ENCODE data around the gene GRIA2.
"Not testable (repeated sequence)": the region's sequence is repeated elsewhere in the genome, so short reads cannot be mapped to it uniquely, and the experiment has no call there.

The GRIA2 gene

DNA sequence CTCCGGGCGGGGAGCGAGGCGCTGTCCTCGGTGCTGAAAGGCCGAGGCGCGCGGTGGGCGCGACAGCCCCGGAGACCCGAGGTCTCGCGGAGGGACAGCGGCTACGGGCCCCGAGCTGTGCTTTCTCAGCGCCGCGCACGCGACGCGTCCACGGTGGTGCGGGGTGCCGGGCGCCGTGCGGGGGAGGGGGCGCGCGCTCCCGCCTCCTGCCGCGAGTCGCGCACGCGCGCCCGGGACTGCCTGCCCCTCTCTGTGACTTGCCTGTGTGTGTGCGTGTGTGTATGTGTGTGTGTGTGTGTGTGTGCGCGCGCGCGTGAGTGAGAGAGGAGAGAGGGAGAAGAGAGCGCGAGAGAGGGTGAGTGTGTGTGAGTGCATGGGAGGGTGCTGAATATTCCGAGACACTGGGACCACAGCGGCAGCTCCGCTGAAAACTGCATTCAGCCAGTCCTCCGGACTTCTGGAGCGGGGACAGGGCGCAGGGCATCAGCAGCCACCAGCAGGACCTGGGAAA lies at the start of gene GRIA2:
TSS of gene GRIA2 (plus strand) at position 358 of the 511 bp plus-strand sequence. CDS start 315 bp downstream, outside the sequence.
- Mint-ChIP-seq H3K9me3 (peaks cover 4% of the 10 kb centered on the region), H3K4me1 (no peaks in the 10 kb centered on the region), H3K27me3 (peaks cover 31% of the 10 kb centered on the region), H3K27ac (peak within 1 kb of the TSS; percentile 28), H3K4me3 (no peak within 1 kb of the TSS), H3K36me3 (no peaks in the 10 kb centered on the region)
- peak; percentile 51 for DNase-seq
- CTCF ChIA-PET = no interaction called here

DNA sequence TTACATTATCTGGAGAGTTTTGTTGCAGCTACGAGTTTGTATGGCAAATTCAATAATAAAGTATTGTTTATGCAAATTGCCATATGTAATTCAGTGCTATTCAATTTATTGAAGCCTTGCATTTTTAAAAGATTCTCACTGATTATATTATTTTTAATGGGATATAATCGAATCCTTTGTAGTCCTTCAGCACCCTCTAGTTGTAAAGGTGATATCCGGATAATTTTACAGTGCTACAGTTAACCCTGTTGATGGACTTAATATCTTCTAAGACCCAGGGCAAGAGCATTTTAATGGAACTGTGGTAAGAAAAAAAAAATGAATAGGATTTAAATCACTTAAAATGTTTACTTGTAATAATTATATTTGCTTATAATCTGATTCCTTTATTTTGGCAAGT lies 48.5 kb upstream of the GRIA2 start:
- H3K27ac Mint-ChIP-seq = no peak overlapping the region
- H3K4me1 Mint-ChIP-seq = no peaks in the 10 kb centered on the region
- no peaks in the 10 kb centered on the region for H3K27me3 Mint-ChIP-seq
- no peak overlapping the region for H3K4me3 Mint-ChIP-seq
- no peaks in the 10 kb centered on the region for H3K9me3 Mint-ChIP-seq
- CTCF ChIA-PET = no interaction called here
- no peak for DNase-seq
- no peaks in the 10 kb centered on the region for H3K36me3 Mint-ChIP-seq

DNA sequence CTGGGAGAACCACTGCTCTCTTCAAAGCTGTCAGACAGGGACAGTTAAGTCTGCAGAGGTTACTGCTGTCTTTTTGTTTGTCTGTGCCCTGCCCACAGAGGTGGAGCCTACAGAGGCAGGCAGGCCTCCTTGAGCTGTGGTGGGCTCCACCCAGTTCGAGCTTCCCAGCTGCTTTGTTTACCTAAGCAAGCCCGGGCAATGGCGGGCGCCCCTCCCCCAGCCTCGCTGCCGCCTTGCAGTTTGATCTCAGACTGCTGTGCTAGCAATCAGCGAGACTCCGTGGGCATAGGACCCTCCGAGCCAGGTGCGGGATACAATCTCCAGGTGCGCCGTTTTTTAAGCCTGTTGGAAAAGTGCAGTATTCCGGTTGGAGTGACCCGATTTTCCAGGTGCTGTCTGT lies 40.3 kb upstream of the GRIA2 start:
- H3K36me3 Mint-ChIP-seq, H3K27me3 Mint-ChIP-seq, CTCF ChIA-PET, H3K9me3 Mint-ChIP-seq, H3K4me1 Mint-ChIP-seq, H3K4me3 Mint-ChIP-seq, H3K27ac Mint-ChIP-seq, DNase-seq: not testable (repeated sequence)

DNA sequence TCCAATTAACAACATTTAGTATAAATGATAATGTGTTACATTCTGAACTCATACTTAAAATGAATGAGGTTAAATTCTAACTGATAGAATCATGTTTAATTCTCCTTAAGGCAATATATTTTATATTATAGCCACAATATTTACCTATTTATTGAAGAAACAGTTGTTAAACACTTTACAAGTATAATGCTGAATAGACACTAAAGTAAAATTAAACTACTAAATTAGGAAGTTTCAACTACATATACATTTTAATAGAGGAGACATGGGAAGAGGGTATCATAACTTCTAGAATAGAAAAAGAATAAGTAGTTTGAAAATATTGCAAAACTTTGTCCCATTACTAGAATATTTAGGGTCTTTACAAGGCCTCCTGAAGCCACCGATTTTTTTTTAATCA lies 36.2 kb upstream of the GRIA2 start:
- no peaks in the 10 kb centered on the region for H3K4me1 Mint-ChIP-seq
- CTCF ChIA-PET = no interaction called here
- no peaks in the 10 kb centered on the region for H3K36me3 Mint-ChIP-seq
- no peak for DNase-seq
- no peak overlapping the region for H3K27ac Mint-ChIP-seq
- H3K9me3 Mint-ChIP-seq = no peaks in the 10 kb centered on the region
- H3K27me3 Mint-ChIP-seq = no peaks in the 10 kb centered on the region
- H3K4me3 Mint-ChIP-seq = no peak overlapping the region

DNA sequence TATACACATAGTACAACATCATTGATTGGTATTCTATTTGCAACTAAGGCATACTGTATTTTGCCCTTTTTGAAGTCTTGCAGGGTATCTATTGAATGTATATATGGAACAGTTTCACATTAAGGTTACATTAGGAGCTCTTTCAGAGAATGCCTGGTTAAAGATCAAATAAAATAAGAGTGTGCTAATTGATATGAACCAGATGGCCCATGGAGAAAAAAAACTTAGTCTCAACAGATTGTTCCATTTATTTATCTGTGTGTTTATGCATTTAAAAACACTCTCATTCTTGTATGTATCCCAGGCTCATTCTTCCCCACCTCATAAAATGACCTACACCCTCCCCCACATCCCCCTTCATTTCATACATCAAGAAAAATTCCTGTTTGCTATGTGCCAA lies 35.2 kb upstream of the GRIA2 start:
- CTCF ChIA-PET = no interaction called here

DNA sequence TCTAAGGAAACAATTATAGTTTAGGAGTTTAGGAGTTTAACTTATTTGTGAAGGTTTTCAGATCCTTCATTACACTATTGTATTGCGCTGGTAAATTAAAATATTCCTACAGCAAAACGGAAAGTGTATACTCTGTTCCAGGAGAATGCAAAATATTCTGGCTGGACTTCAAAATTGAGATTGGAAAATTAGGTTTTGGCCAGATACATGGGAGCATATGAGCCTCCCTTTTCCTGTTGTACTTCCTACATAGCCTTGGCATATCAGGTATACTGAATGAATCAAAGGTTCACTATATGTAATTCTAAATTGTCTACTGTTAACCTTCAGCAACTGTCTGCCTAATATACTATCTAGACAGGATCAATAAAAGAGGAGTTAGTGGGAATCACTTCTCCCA lies 25.2 kb upstream of the GRIA2 start:
- Mint-ChIP-seq H3K4me1 (no peaks in the 10 kb centered on the region), H3K4me3 (no peak overlapping the region), H3K9me3 (peaks cover 2% of the 10 kb centered on the region), H3K27ac (no peak overlapping the region), H3K27me3 (no peaks in the 10 kb centered on the region), H3K36me3 (no peaks in the 10 kb centered on the region)
- no peak for DNase-seq
- CTCF ChIA-PET = no interaction called here

More for the DNA sequence above, 35.2 kb upstream of the GRIA2 start:
- Mint-ChIP-seq H3K27ac (no peak overlapping the region), H3K4me3 (no peak overlapping the region), H3K9me3 (no peaks in the 10 kb centered on the region), H3K4me1 (no peaks in the 10 kb centered on the region), H3K27me3 (no peaks in the 10 kb centered on the region), H3K36me3 (no peaks in the 10 kb centered on the region)
- DNase-seq = no peak

DNA sequence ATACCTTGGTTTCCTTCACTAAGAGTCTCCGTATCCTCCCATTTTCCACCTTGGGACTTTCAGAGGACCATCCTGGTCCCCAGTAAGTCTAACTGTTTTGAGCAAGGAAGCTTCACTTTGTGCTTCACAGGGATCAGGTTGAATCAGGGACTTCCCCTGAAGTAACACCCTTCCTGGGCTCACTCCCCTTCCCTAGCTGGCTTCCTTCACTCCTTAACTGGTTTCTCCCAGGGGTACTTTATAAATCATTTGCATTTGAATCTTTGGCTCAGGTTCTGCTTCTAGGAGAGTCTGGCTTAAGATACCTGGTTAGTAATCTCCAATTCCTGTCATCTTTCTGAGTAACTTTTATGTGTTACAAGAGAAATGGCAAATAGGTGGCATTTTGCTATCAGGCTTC lies 24.5 kb upstream of the GRIA2 start:
- DNase-seq = no peak
- no peak overlapping the region for H3K4me3 Mint-ChIP-seq
- no peaks in the 10 kb centered on the region for H3K27me3 Mint-ChIP-seq
- no peaks in the 10 kb centered on the region for H3K9me3 Mint-ChIP-seq
- H3K36me3 Mint-ChIP-seq = no peaks in the 10 kb centered on the region
- H3K4me1 Mint-ChIP-seq = no peaks in the 10 kb centered on the region
- no peak overlapping the region for H3K27ac Mint-ChIP-seq
- CTCF ChIA-PET = no interaction called here

DNA sequence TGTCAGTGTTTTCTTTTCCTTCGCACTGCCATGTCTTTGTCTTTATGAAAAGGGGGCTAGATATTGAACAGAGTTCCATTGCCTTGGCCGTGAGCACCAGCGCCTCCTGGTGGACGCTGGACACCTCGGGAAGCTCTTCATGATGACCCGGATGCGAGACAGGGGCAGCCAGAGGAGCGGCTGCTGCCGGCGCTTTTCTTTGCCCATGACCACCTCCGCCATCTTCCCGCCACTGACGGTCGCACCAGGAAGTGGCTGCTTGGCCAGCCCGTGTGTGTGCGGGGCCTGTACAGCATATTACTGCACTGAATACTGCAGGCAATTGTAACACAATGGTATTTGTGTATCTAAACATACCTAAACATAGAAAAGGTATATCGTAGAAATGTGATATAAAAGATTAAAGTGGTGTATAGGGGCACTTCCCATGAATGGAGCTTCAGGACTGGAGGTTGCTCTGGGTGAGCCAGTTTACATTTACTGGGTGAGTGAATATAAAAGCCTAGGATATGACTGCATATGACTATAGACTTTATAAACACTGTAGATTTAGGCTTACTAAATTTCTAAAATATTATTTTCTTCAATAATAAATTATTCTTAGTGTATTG lies 15.8 kb upstream of the GRIA2 start:
- Mint-ChIP-seq H3K4me1 (no peaks in the 10 kb centered on the region), H3K27ac (no peak overlapping the region), H3K9me3 (peaks cover 2% of the 10 kb centered on the region), H3K4me3 (no peak overlapping the region), H3K27me3 (no peaks in the 10 kb centered on the region), H3K36me3 (no peaks in the 10 kb centered on the region)
- no peak for DNase-seq
- CTCF ChIA-PET = no interaction called here

DNA sequence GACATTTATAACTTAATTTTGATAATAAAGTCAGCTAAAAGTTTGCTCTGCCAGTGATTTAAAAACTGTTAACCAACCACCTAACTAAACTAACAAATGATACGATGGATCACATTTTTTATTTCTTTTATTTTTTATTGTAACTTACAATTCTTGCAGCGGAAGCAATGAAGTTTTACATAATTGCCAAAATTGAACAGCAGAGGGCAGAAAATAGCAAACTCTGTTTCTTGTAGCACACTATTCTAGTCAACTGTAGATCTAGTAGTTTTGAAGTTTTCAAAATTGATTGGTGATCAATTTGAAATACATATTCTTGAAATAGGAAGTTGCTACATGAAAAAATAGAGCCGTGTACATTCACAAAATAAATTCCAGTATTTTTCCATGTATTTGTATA lies 2.8 kb upstream of the GRIA2 start:
- Mint-ChIP-seq H3K36me3 (no peaks in the 10 kb centered on the region), H3K4me3 (no peak overlapping the region), H3K27me3 (peaks cover 28% of the 10 kb centered on the region), H3K27ac (no peak overlapping the region), H3K4me1 (no peaks in the 10 kb centered on the region), H3K9me3 (peaks cover 4% of the 10 kb centered on the region)
- DNase-seq = no peak
- CTCF ChIA-PET = no interaction called here

DNA sequence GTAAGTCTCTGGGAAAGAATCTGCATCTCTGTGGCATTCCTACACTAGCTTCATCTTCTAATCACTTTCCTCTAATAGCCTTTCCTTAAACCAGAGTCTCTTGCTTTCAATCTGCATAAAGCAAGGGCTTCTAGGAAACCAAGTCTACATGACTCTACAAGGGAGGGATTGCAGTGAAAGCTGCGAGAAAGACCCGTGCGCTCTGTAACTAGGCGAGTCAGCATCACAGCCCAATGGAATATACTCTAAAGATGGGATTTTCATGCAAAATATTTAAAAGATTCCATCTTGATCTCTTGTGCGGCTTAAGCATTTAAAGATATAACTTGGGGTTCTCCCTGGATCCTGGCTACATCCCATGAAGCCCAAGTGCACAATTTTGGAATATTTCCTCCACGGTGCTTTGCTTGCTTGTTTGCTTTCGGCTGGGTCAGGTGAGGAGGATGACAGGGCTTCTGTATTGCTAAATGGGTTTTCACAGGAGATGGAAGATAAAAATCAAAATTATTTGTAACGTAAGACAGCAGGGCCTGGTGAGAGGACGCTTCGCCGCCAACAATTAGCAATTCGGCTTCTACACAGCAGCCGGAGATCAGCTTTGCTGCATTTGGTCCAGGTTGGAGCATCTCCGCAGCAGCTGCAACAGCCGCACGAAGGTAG lies 687 bp upstream of the GRIA2 start:
- no peaks in the 10 kb centered on the region for H3K4me1 Mint-ChIP-seq
- peaks cover 4% of the 10 kb centered on the region for H3K9me3 Mint-ChIP-seq
- H3K36me3 Mint-ChIP-seq = no peaks in the 10 kb centered on the region
- H3K27ac Mint-ChIP-seq = no peak overlapping the region
- H3K27me3 Mint-ChIP-seq = peaks cover 31% of the 10 kb centered on the region
- no peak for DNase-seq
- CTCF ChIA-PET = no interaction called here
- H3K4me3 Mint-ChIP-seq = no peak overlapping the region

DNA sequence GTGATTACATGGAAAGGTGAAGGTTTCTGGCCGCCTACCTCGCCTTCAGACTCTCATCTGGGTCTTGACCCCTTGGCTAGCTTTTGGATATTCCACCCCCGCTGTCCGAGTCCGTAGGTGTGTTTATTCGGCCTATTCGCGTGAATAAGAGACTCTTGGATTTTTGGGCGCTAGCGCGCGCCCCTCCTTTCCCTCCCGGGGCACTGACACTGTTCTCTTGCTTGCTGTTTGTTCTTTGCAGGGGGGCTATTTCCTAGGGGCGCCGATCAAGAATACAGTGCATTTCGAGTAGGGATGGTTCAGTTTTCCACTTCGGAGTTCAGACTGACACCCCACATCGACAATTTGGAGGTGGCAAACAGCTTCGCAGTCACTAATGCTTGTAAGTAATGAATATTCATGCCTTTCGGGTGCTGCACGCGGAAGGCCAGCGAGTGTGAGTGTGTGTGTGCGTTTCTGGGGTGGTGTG lies 932 bp downstream of the GRIA2 start:
- Mint-ChIP-seq H3K4me3 (no peak overlapping the region), H3K27me3 (peaks cover 31% of the 10 kb centered on the region), H3K9me3 (peaks cover 4% of the 10 kb centered on the region), H3K36me3 (no peaks in the 10 kb centered on the region), H3K4me1 (no peaks in the 10 kb centered on the region), H3K27ac (peak overlapping the region; percentile 28)
- CTCF ChIA-PET = no interaction called here
- DNase-seq = no peak

DNA sequence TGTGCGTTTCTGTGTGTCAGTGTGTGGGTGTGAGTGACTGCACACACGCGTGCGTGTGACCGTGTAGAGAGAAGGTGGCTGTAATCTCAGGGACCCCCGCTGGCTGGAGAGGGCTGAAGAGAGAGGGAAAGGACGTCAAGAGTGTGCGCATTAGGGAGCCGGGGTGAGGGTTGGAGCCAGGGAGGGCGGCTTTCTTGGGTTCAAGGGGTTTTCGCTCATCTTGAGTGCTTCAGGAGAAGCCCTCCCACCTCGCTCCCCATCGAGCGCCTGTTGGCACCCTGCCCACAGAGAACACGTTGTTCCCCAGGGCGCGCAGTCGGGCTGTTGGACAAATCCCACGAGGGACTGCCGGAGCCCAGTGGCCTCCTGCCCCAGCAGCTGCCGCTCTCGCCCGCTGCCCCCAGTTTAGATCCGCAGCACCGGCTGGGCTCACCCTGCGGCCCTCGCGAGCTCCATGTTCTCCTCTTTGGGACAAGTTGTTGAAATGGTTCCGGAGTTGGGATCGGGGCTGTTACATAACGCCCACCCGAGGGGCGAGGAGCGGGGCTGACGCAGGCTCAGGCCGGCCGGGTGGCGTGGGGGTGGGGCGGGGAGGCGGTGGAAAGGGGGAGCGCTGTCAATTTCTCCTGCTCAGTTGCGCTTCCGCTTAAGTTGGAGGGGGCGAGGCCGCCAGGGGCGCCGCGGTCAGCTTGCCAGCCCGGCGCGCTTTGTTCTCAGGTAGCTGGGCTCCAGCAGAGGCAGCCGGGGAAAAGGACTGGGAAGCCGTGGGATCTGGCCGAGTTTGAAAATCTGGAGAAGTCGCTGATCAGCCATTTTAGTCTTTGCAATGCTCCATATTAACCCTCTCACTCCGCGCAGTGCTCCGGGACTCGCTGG lies 1.6 kb downstream of the GRIA2 start:
- Mint-ChIP-seq H3K4me3 (no peak overlapping the region), H3K27me3 (peaks cover 31% of the 10 kb centered on the region), H3K27ac (peak overlapping the region; percentile 15), H3K36me3 (no peaks in the 10 kb centered on the region), H3K9me3 (peaks cover 4% of the 10 kb centered on the region), H3K4me1 (no peaks in the 10 kb centered on the region)
- CTCF ChIA-PET = no interaction called here
- no peak for DNase-seq

DNA sequence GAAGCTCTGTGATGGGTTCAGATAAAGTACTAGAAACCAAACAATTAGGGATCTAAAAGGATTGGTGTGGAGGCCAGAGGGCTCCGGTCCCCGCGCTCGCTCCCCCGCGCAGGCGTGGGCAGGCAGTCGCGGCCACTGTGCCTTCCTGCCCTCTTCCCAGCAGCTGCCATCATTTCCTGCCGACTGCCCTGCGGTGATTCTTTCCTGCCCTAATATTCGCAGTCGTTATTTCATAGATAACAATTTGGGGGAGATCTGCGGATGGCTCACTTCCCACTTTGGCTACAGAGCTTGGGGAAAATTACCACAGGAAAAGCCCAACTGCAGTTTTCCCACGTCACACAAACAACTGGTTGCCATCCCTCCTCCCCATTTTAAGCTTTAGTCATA lies 2.2 kb downstream of the GRIA2 start:
- Mint-ChIP-seq H3K27me3 (peaks cover 31% of the 10 kb centered on the region), H3K9me3 (peaks cover 4% of the 10 kb centered on the region), H3K4me3 (no peak overlapping the region), H3K36me3 (no peaks in the 10 kb centered on the region), H3K4me1 (no peaks in the 10 kb centered on the region), H3K27ac (peak overlapping the region; percentile 15)
- CTCF ChIA-PET = no interaction called here
- DNase-seq = no peak

DNA sequence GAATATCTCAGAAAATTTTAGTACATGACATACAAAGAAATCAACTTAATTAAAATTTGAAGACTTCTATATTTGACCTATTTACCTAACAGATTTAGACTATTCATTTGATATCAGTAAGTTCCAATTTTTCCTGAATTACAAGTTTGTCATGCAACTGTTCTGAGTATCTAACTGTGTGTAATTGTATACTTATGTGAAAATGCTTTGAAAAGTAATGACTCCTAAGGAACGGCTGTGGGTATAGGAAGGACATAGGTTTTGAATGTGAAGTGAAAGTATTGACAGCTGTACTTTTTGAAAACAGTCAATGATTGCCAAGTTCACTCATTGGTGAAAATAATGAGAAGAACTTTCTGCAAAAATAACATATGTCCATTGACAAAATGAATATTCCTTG lies 2.9 kb downstream of the GRIA2 start:
- CTCF ChIA-PET = no interaction called here
- H3K4me1 Mint-ChIP-seq = no peaks in the 10 kb centered on the region
- H3K27me3 Mint-ChIP-seq = peaks cover 31% of the 10 kb centered on the region
- H3K36me3 Mint-ChIP-seq = no peaks in the 10 kb centered on the region
- H3K4me3 Mint-ChIP-seq = no peak overlapping the region
- H3K9me3 Mint-ChIP-seq = peaks cover 4% of the 10 kb centered on the region
- no peak overlapping the region for H3K27ac Mint-ChIP-seq
- no peak for DNase-seq

DNA sequence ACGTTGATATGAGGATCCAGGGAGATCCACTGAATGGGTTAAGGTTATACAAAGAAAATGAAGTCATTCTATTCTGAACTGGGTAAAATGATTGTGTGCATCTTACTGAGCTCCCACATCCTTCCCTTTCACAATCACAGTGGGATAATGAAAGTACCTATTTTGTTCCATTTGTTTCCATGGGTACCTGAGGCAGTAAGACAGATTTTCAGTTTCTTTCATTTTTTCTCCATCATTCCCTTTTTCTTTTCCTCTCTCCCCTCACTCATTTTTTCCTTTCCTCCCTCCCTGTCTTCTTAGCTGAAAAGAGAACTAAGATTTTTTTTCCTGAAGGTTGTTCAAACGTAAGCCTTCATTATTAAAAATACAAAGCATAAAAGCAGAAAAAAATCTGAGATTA lies 4.6 kb downstream of the GRIA2 start:
- CTCF ChIA-PET = no interaction called here
- H3K27ac Mint-ChIP-seq = no peak overlapping the region
- H3K4me3 Mint-ChIP-seq = no peak overlapping the region
- no peak for DNase-seq
- H3K4me1 Mint-ChIP-seq = no peaks in the 10 kb centered on the region
- H3K27me3 Mint-ChIP-seq = peaks cover 25% of the 10 kb centered on the region
- H3K9me3 Mint-ChIP-seq = peaks cover 2% of the 10 kb centered on the region
- H3K36me3 Mint-ChIP-seq = no peaks in the 10 kb centered on the region
